Measurements from ENCODE around the gene TM4SF18.
"Not testable (repeated sequence)": the region's sequence is repeated elsewhere in the genome, so short reads cannot be mapped to it uniquely, and the experiment has no call there.

DNA sequence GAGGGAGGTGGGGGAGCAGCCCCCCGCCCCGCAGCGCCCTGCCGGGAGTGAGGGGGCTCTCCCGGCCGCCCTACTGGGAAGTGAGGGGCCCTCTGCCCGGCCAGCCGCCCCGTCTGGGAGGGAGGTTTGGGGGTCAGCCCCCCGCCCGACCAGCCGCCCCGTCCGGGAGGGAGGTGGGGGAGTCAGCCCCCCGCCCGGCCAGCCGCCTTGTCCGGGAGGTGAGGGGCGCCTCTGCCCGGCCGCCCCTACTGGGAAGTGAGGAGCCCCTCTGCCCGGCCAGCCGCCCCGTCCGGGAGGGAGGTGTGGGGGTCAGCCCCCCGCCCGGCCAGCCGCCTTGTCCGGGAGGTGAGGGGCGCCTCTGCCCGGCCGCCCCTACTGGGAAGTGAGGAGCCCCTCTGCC is 46.8 kb upstream of the TM4SF18 start:
- TF ChIP-seq FOXP2 (optimal IDR thresholded peaks at IDR 0.05; ENCODE audit: control extremely low read depth, extremely low read length, insufficient read depth); EZH2 (IDR thresholded peaks at IDR 0.05): not testable (repeated sequence)
